Neutrophil (primary cell): ENCODE results near the gene ATP9A.

Experiments used
- H3K27ac ChIP-seq: fragments of 200-600 bp; sonication (generic); 2 replicates; pipeline ENCODE4 v1.5.1; 2016; ENCODE audit warnings: mild to moderate bottlenecking, moderate library complexity
- H3K27me3 ChIP-seq: fragments of 200-600 bp; sonication (generic); 2 replicates; pipeline ENCODE4 v1.6.0; 2016; ENCODE audit warnings: mild to moderate bottlenecking
- H3K36me3 ChIP-seq: fragments of 200-600 bp; sonication (generic); 2 replicates; pipeline ENCODE4 v1.5.1; 2017
- H3K4me1 ChIP-seq, 2 experiments: fragments of 200-600 bp in 1 of 2; sonication (generic) in 1 of 2; 1 replicate in 1 of 2; 2 replicates in 1 of 2; pipeline versions ENCODE4 v1.5.1 to v1.6.1; 2013 to 2016; ENCODE audit warnings: low read depth in 1 of 2, low read length in 1 of 2, mild to moderate bottlenecking in 1 of 2, moderate library complexity in 1 of 2; ENCODE audit not compliant: control insufficient read depth in 1 of 2, insufficient read depth in 1 of 2
- H3K4me3 ChIP-seq, 2 experiments: fragments of 200-600 bp in 1 of 2; sonication (generic) in 1 of 2; 1 replicate in 1 of 2; 2 replicates in 1 of 2; pipeline ENCODE4 v1.5.1; 2013 to 2016; ENCODE audit warnings: low read depth in 1 of 2, low read length in 1 of 2, mild to moderate bottlenecking in 1 of 2, moderate library complexity in 1 of 2
- H3K9me3 ChIP-seq: fragments of 200-600 bp; sonication (generic); 2 replicates; pipeline ENCODE4 v1.5.1; 2016
- TF ChIP-seq, protein P1 (sequence below): fragments of 200-600 bp; sonication (generic); IDR thresholded peaks from 2 replicates; pipeline ENCODE4 v1.5.1; 2016; ENCODE audit warnings: antibody characterized with exemption

ATP9A gene

DNA sequence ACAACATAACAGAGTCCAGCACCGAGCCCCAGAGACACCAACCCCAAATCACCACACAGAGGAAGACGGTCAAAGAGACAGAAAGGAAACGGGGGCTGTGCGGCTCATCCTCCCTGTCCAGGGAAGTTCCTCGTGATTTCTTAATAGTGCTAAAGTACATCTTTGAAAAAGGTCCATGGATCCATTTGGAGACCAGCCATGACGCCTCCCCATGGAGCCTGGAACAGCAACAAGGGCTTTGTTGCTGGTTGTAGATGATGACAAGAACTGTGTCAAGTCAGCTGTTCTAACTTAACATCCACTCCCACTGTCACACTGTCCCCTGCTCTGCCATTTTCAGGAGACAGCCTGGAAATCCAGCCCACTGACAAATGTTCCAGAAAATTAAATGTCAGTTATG, 99.7 kb downstream of the ATP9A start:
- Histone ChIP-seq H3K36me3 (peaks cover 11% of the 10 kb centered on the region), H3K27me3 (no peaks in the 10 kb centered on the region), H3K4me1 (no peaks in the 10 kb centered on the region), H3K9me3 (no peaks in the 10 kb centered on the region), H3K27ac (no peak overlapping the region), H3K4me3 (no peak overlapping the region)
- TF ChIP-seq, protein P1, sequence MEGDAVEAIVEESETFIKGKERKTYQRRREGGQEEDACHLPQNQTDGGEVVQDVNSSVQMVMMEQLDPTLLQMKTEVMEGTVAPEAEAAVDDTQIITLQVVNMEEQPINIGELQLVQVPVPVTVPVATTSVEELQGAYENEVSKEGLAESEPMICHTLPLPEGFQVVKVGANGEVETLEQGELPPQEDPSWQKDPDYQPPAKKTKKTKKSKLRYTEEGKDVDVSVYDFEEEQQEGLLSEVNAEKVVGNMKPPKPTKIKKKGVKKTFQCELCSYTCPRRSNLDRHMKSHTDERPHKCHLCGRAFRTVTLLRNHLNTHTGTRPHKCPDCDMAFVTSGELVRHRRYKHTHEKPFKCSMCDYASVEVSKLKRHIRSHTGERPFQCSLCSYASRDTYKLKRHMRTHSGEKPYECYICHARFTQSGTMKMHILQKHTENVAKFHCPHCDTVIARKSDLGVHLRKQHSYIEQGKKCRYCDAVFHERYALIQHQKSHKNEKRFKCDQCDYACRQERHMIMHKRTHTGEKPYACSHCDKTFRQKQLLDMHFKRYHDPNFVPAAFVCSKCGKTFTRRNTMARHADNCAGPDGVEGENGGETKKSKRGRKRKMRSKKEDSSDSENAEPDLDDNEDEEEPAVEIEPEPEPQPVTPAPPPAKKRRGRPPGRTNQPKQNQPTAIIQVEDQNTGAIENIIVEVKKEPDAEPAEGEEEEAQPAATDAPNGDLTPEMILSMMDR = no peak

DNA sequence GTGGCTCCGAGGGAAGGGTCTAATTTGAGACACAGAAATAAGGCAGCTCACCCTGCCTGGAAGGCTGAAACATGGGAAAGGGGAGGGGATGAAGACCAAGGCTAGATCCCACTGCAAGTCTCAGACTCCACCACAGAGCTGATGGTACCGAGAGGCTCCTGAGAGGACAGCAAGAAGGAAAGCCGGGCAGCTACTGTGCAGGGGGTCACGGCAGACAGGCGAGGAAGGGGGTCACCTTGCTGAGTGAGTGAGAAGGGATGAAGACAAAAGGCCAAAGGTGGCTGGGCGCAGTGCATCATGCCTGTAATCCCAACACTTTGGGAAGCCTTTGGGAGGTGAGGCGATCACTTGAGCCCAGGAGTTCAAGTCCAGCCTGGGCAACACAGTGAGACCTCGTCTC, 100.7 kb downstream of the ATP9A start:
- H3K27ac ChIP-seq = no peak overlapping the region

DNA sequence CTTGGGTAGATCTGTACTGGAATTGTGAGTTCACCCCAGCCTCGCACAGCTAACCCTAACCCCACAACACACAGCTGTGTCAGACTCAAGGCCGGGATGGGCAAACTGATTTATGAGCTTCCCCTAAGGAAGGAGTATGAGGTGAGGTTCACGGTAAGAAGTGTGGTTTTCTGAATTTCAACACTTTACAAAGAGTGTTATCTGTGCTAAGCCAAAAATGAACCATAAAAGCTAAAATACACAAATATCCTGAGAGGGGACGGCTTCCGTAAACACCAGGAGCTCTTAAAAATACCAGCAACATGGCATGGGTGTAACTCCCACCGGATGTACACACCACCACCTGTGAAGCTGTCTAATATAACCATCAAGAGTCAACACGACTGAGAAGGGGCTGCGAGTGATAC, 101.2 kb downstream of the ATP9A start:
- Histone ChIP-seq H3K27ac (no peak overlapping the region), H3K36me3 (peaks cover 8% of the 10 kb centered on the region), H3K4me3 (no peak overlapping the region), H3K4me1 (peaks cover 3 to 7% of the 10 kb centered on the region in 2 experiments), H3K9me3 (no peaks in the 10 kb centered on the region), H3K27me3 (no peaks in the 10 kb centered on the region)
- TF ChIP-seq, protein P1 = no peak

More for the DNA sequence above, 100.7 kb downstream of the ATP9A start:
- TF ChIP-seq, protein P1 = no peak
- H3K27me3 ChIP-seq = no peaks in the 10 kb centered on the region
- H3K4me3 ChIP-seq = no peak overlapping the region
- H3K9me3 ChIP-seq = no peaks in the 10 kb centered on the region
- H3K36me3 ChIP-seq = peaks cover 8% of the 10 kb centered on the region
- H3K4me1 ChIP-seq = peaks cover under 1 to 3% of the 10 kb centered on the region in 2 experiments

DNA sequence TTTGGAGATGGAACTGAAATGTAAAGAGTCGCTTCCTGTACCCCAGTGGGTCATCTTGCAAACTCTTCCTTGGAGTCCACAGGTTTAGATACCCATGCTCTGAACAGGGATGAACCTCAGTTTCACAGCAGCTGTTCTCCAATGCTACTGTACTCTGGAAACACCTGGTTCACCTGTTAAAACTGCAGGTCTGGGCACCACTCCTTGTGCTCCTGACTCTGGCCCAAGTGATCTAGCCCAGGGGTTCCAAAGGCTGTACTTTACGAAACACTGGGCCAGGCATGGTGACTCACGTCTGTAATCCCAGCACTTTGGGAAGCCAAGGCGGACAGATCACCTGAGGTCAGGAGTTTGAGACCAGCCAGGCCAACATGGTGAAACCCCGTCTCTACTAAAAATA, 102.1 kb downstream of the ATP9A start:
- TF ChIP-seq, protein P1 = no peak
- Histone ChIP-seq H3K36me3 (peaks cover 8% of the 10 kb centered on the region), H3K4me3 (no peak overlapping the region), H3K9me3 (no peaks in the 10 kb centered on the region), H3K27ac (no peak overlapping the region), H3K27me3 (no peaks in the 10 kb centered on the region), H3K4me1 (peaks cover 3 to 7% of the 10 kb centered on the region in 2 experiments)

DNA sequence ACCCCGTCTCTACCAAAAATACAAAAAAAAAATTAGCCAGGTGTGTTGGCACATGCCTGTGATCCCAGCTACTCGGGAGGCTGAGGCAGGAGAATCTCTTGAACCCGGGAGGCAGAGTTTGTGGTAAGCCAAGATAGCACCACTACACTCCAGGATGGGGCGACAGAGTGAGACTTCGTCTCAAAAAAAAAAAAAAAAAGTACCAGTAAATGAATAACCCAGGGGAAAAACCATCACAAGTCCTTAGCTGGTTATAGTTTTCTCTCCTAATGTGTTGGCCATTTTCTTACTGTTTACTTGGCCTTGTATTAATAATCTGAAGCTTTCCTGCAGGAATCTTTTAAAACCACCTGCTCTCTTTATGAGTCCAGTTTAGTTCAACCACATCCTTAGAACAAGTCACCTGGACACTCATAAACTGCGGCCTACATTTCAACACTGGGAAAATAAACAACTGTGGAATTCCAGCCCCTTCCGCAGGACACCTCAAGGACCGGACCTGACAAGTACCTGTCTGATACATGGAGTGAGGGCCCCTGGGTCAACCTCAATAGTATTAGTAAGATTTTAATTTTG, 102.6 kb downstream of the ATP9A start:
- Histone ChIP-seq H3K4me3 (no peak overlapping the region), H3K4me1 (peaks cover 3 to 7% of the 10 kb centered on the region in 2 experiments)
- TF ChIP-seq, protein P1 = no peak

More for the DNA sequence above, 102.6 kb downstream of the ATP9A start:
- no peak overlapping the region for H3K27ac ChIP-seq
- H3K27me3 ChIP-seq = no peaks in the 10 kb centered on the region
- no peaks in the 10 kb centered on the region for H3K9me3 ChIP-seq
- peaks cover 8% of the 10 kb centered on the region for H3K36me3 ChIP-seq
